Osteocyte (in vitro differentiated cells): ENCODE results near the gene FREM3. TPM values are rescaled to one million over a fixed set of nuclear protein-coding genes. Genes with fewer than 3 reads are reported as not detected.
"Not testable (repeated sequence)": the region's sequence is repeated elsewhere in the genome, so short reads cannot be mapped to it uniquely, and the experiment has no call there.

Experiments
- DNase-seq: peaks from one replicate; pipeline ENCODE4 v3.0.0; 2021; ENCODE audit warnings: mixed read lengths; ENCODE audit not compliant: unreplicated experiment; ENCODE audit errors: extremely low spot score
- H3K27ac Mint-ChIP-seq: one replicate; pipeline ENCODE4 v1.8.0; 2021; ENCODE audit warnings: mild to moderate bottlenecking, mixed read lengths; ENCODE audit not compliant: unreplicated experiment
- H3K27me3 Mint-ChIP-seq: one replicate; pipeline ENCODE4 v1.8.0; 2021; ENCODE audit warnings: mixed read lengths; ENCODE audit not compliant: unreplicated experiment
- H3K36me3 Mint-ChIP-seq: one replicate; pipeline ENCODE4 v1.8.0; 2021; ENCODE audit warnings: mixed read lengths; ENCODE audit not compliant: unreplicated experiment
- H3K4me1 Mint-ChIP-seq: one replicate; pipeline ENCODE4 v1.8.0; 2021; ENCODE audit warnings: mixed read lengths; ENCODE audit not compliant: unreplicated experiment
- H3K4me3 Mint-ChIP-seq: one replicate; pipeline ENCODE4 v1.8.0; 2021; ENCODE audit warnings: mild to moderate bottlenecking, moderate library complexity, mixed read lengths; ENCODE audit not compliant: unreplicated experiment
- H3K9me3 Mint-ChIP-seq: one replicate; pipeline ENCODE4 v1.8.0; 2021; ENCODE audit warnings: mixed read lengths; ENCODE audit not compliant: unreplicated experiment
- CTCF ChIP-seq: fragments of 200-600 bp; sonication (generic); IDR thresholded peaks from 2 replicates; pipeline ENCODE4 v1.5.0; 2021; ENCODE audit warnings: antibody characterized with exemption, mild to moderate bottlenecking, moderate library complexity
- total RNA-seq: library from RNA; stranded (reverse); gene quantifications from 2 replicates; pipeline ENCODE4 v1.2.1, GENCODE V29; 2021

The FREM3 gene
- total RNA-seq, 1 donor from 2014 or later, result not detected

DNA sequence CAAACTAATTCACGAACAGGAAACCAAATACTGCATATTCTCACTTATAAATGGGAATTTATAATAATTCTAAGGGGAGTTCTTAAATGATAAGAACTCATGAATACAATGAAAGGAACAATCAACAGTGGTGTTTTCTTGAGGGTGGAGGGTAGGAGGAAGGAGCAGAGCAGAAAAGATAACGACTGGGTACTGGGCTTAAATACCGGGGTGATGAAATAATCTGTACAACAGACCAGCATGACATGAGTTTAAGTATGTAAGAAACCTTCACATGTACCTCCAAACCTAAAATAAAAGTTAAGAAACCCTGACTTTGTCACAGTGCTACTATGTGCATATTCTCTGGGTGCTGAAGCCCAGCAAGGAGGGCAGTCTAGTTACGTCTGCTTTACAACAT is 6.6 kb downstream of the FREM3 start:
- no peak for TF ChIP-seq CTCF
- DNase-seq, result no peak
- Mint-ChIP-seq H3K4me3 (no peak overlapping the region), H3K4me1 (no peaks in the 10 kb centered on the region), H3K27ac (no peak overlapping the region), H3K27me3 (peaks cover 10% of the 10 kb centered on the region), H3K9me3 (no peaks in the 10 kb centered on the region), H3K36me3 (no peaks in the 10 kb centered on the region)

- no peaks in the 10 kb centered on the region for H3K4me1 Mint-ChIP-seq
These were observed 8.2 kb downstream of the FREM3 start for GRCh38 chr4:143692241-143692640.

DNA sequence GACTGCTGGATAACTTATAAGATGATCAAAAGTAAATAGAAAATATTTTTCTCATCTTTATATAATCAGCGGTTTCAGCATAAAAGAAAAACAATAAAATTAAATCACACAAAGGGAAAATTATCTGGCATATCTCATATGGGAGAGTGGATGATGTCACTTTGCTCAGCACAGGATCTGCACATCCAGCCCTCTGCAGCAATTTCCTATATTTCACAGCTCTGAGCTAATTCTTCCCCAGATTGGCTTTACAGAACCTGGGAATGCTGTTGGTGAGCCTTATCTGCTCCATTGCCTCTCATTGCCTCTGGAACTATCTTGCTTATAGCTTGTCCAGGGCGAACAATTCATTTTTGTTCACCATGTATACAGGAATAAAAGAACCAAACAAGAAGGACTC is 21.0 kb downstream of the FREM3 start:
- peaks cover 13% of the 10 kb centered on the region for H3K9me3 Mint-ChIP-seq
- TF ChIP-seq CTCF, result no peak
- peaks cover under 1% of the 10 kb centered on the region for H3K27me3 Mint-ChIP-seq
- no peak for DNase-seq
- no peak overlapping the region for H3K27ac Mint-ChIP-seq
- H3K4me1 Mint-ChIP-seq, result no peaks in the 10 kb centered on the region
- no peak overlapping the region for H3K4me3 Mint-ChIP-seq
- no peaks in the 10 kb centered on the region for H3K36me3 Mint-ChIP-seq

More at GRCh38 chr4:143692241-143692640, 8.2 kb downstream of the FREM3 start:
- Mint-ChIP-seq H3K27ac (no peak overlapping the region), H3K4me3 (no peak overlapping the region), H3K36me3 (no peaks in the 10 kb centered on the region), H3K27me3 (peaks cover 4% of the 10 kb centered on the region), H3K9me3 (no peaks in the 10 kb centered on the region)
- TF ChIP-seq CTCF, result no peak
- no peak for DNase-seq

DNA sequence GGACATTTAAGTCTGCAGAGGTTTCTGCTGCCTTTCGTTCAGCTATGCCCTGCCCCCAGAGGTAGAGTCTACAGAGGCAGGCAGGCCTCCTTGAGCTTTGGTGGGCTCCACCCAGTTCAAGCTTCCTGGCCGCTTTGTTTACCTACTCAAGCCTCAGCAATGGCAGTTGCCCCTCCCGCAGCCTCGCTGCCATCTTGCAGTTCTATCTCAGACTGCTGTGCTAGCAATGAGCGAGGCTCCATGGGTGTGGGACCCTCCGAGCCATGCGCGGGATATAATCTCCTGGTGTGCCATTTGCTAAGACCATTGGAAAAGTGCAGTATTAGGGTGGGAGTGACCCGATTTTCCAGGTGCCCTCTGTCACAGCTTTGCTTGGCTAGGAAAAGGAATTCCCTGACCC is 26.8 kb downstream of the FREM3 start:
- not testable (repeated sequence) for H3K4me3 Mint-ChIP-seq, H3K27me3 Mint-ChIP-seq, H3K9me3 Mint-ChIP-seq, H3K4me1 Mint-ChIP-seq, H3K36me3 Mint-ChIP-seq, H3K27ac Mint-ChIP-seq, DNase-seq

GRCh38 chr4:143668930-143669552 is 31.4 kb downstream of the FREM3 start:
- Mint-ChIP-seq H3K27me3 (peaks cover 10% of the 10 kb centered on the region), H3K36me3 (no peaks in the 10 kb centered on the region), H3K27ac (no peak overlapping the region), H3K9me3 (peaks cover under 1% of the 10 kb centered on the region), H3K4me3 (no peak overlapping the region), H3K4me1 (no peaks in the 10 kb centered on the region)
- DNase-seq, result no peak
- no peak for TF ChIP-seq CTCF

DNA sequence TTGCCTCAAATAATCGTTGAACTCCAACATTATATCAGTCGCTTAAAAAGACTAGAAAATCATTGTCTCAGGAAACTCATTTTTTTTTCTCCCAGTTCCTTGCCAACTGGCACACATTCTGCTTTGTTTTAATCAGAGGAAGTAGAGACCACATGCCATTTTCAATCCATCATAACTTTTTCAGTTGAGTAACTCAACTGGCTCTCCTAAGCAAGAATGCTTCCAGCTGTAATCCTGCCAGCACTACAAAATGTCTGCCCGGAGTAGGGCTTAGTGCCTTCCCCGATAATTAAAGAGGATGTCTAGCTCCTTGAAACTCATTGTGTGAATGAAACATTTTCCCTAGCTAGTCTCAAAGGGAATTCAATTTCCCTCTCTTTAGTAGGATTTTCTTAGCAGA is 33.0 kb downstream of the FREM3 start:
- no peak for DNase-seq
- H3K27me3 Mint-ChIP-seq, result peaks cover 10% of the 10 kb centered on the region
- no peaks in the 10 kb centered on the region for H3K4me1 Mint-ChIP-seq
- no peak overlapping the region for H3K4me3 Mint-ChIP-seq
- TF ChIP-seq CTCF, result no peak
- no peaks in the 10 kb centered on the region for H3K36me3 Mint-ChIP-seq
- H3K27ac Mint-ChIP-seq, result no peak overlapping the region
- peaks cover 5% of the 10 kb centered on the region for H3K9me3 Mint-ChIP-seq
